ENCODE results near the gene FAM124B. TPM values are rescaled to one million over a fixed set of nuclear protein-coding genes. Genes with fewer than 3 reads are reported as not detected.

The FAM124B gene
- total RNA-seq, 1 donor, result 1.6 TPM

DNA sequence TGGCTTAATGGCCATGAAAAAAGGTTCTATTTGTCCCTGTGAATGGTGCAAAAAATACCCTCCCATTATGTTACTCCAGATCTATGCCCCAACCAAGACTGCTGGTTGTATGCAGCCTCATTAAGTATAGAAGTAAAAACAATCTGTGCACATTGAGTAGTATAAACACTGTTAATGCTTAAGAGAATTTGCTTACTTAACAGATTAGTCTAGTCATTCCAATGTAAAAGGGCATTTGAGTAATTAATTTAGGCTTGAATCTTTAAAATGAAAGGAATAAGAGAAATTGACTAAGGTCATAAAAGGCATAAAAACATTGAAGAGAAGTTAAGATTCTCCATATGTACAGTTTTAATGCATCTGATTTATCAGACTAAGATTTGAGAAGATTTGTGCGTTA lies 51.2 kb downstream of the FAM124B start:
- Histone ChIP-seq H3K4me1 (ENCODE audit: insufficient read depth, low read length) (no peaks in the 10 kb centered on the region), H3K9me3 (ENCODE audit: low read depth, low read length) (no peaks in the 10 kb centered on the region), H3K27me3 (ENCODE audit: insufficient read depth, low read length) (no peaks in the 10 kb centered on the region), H3K4me3 (ENCODE audit: low read length) (no peak overlapping the region)

DNA sequence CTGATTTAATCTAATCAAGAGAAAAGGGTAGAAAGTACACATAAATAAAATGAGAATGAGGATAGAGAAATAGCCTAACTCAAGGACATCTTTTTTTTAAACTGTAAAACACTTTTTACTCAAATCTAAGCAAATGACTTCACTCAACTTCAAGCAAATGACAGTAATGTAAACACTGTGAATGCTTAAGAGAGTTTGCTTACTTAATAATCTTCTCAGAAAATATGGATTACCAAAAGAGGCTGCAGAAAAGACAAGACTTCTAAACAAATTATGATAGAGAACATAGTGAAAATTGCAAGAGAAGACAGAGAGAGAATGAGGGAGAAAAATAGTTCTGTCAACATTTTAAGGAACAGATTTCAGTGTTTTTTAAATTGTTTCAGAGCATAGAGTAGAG lies 52.5 kb downstream of the FAM124B start:
- Histone ChIP-seq H3K9me3 (ENCODE audit: low read depth, low read length) (no peaks in the 10 kb centered on the region), H3K4me1 (ENCODE audit: insufficient read depth, low read length) (no peaks in the 10 kb centered on the region), H3K4me3 (ENCODE audit: low read length) (no peak overlapping the region), H3K27me3 (ENCODE audit: insufficient read depth, low read length) (no peaks in the 10 kb centered on the region)

DNA sequence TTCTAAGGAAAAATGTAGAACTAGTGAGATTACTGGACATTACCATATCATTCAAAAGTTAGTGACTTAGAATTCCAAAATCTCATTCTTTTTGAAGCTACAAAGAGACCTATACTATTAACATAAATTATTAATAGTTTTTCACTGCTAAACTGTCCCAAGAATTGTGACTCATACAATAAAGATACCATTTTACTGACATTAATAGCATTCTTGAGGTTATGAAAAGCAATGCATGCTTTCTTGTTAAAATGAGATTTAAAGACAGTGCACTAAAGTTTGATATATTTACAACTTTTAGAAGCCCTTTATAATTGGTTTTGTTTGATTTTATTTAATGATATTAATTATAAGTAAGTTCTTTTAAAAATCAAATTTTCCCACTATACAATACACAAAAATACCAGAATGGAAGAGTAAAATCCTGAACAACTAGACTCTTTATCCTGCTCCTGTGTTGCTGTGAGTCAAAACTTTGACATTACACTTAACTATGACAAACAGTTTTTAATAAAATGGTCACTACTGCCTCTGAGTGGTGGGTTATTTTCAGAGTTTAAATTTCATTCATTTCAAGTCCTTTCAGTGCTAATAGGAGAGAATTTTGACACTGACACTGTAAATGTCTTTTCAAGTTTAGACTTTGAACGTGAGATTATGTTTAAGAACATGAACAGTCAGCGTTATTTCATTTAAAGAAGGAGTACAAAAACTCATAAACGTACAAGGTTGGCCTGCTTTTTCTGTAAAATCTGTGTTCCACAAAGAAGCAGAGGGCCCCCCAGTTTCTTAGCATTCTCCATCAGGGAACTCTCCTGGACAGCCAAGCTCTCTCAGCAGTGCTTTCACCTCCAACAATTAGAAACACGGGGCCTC lies 54.5 kb downstream of the FAM124B start:
- H3K9me3 ChIP-seq (ENCODE audit: low read depth, low read length), result no peaks in the 10 kb centered on the region
- H3K27me3 ChIP-seq (ENCODE audit: insufficient read depth, low read length), result no peaks in the 10 kb centered on the region
- H3K4me3 ChIP-seq (ENCODE audit: low read length), result no peak overlapping the region
- H3K4me1 ChIP-seq (ENCODE audit: insufficient read depth, low read length), result no peaks in the 10 kb centered on the region

DNA sequence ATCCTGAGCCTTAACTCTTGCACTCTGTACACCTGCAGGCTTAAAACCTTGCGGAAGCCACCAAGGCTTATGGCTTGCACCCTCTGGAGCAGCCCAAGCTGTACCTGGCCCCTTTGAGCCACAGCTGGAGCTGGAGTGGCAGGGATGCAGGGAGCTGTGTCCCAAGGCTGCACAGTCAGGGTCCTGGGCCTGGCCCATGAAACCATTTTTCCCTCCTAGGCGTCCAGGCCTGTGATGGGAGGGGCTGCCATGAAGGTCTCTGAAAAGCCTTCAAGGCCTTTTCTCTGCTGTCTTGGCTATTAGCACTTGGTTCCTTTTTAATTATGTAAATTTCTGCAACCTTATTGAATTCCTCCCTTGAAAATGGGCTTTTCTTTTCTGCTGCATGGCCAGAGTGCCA lies 56.4 kb downstream of the FAM124B start:
- Histone ChIP-seq H3K4me3 (ENCODE audit: low read length) (no peak overlapping the region), H3K27me3 (ENCODE audit: insufficient read depth, low read length) (no peaks in the 10 kb centered on the region), H3K9me3 (ENCODE audit: low read depth, low read length) (no peaks in the 10 kb centered on the region), H3K4me1 (ENCODE audit: insufficient read depth, low read length) (no peaks in the 10 kb centered on the region)

DNA sequence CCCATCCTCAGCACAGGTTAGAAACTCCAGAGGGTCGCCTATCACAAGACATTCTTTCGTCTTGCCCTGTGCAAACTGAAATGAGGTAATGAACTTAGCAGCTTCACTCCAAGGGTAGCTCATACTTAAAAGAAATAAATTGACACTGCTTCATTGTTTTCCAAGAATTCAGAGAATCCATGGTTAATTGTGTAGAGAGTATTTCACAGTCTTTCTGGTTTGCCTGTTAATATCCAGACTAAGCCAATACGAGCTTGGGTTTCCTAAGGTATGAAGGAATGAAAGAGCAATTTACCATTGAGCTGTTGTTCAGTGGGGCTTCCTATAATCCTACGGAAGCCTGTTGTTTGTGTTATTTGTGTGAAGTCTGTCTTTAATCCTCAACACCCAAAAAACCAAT lies 58.7 kb downstream of the FAM124B start:
- Histone ChIP-seq H3K4me1 (ENCODE audit: insufficient read depth, low read length) (no peaks in the 10 kb centered on the region), H3K27me3 (ENCODE audit: insufficient read depth, low read length) (no peaks in the 10 kb centered on the region)

DNA sequence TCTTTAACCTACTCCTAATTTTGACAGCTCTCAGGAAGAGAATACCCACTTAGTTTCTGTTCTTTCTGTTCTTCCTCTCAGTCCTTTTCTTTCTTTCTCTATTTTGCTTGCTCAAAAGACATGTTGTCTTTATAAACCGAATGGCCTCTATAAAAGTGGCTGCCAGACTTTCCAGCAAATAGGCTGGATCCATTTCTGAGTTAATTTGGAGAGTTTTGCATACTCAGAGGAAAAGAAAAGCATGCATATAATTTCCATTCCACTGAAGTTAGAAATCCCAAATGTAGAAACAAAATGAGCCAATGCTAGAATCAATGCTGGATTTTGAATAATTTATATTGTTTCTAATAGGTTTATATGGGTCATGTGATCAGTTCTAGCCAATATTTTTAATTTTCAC lies 65.9 kb downstream of the FAM124B start:
- no peak overlapping the region for H3K4me3 ChIP-seq (ENCODE audit: low read length)
- no peaks in the 10 kb centered on the region for H3K4me1 ChIP-seq (ENCODE audit: insufficient read depth, low read length)
- H3K27me3 ChIP-seq (ENCODE audit: insufficient read depth, low read length), result no peaks in the 10 kb centered on the region
- H3K9me3 ChIP-seq (ENCODE audit: low read depth, low read length), result no peaks in the 10 kb centered on the region

More for the DNA sequence above, 58.7 kb downstream of the FAM124B start:
- no peak overlapping the region for H3K4me3 ChIP-seq (ENCODE audit: low read length)
- no peaks in the 10 kb centered on the region for H3K9me3 ChIP-seq (ENCODE audit: low read depth, low read length)

DNA sequence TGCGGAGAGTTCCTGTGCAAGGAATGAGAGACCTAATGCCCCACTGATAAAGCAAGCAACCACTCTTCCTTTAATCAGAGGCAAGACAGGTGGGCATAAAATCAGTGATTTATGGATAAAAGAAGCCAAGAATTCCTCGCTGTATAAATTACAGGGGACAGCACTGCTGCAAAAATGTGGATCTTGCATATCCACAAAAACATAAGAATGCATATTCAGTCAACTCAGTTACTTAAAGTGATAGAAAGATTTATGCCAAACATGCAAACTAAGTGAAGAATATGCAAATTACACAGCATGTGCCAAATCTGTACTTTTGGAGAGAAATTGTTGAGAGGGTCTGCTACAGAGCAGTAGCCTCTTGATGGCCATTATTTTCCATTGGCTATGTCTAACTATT lies 67.2 kb downstream of the FAM124B start:
- Histone ChIP-seq H3K27me3 (ENCODE audit: insufficient read depth, low read length) (no peaks in the 10 kb centered on the region), H3K4me3 (ENCODE audit: low read length) (no peak overlapping the region), H3K9me3 (ENCODE audit: low read depth, low read length) (no peaks in the 10 kb centered on the region), H3K4me1 (ENCODE audit: insufficient read depth, low read length) (no peaks in the 10 kb centered on the region)

DNA sequence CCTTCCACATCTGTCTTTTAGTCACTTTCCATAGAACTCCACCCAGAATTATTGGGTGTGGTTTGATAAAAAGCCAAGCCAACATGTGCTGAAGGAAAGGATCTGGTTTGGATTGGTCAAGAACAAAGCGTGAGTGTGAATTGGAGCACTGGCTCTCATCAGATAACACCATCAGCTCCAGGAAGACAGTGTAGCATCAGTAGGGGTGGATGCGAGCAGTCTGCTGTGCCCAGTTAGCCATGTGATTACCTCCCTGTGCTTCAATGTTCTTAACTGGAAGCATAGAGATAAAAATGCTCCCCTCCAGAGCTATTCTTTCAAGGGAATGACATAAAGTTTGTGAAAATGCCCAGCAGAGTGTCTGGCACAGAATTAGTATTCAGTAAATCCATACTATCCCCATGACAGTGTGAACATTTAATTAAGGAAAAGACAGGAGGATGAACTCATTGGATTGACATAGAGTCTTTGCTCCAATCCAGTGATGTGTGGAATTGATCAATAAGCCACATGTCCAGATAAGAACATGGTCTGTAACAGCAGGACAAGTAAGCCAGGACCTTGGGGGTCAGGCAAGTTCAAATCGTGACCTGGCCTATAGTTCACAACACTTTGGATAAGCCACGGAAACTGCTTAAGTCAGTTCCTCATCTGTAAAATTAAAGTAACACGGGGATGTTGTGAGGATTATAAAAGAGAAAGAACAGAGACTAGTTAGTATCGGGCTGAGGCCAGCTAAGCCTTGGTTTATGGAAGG lies 68.0 kb downstream of the FAM124B start:
- H3K9me3 ChIP-seq (ENCODE audit: low read depth, low read length), result no peaks in the 10 kb centered on the region
- H3K4me3 ChIP-seq (ENCODE audit: low read length), result no peak overlapping the region
- H3K4me1 ChIP-seq (ENCODE audit: insufficient read depth, low read length), result no peaks in the 10 kb centered on the region
- no peaks in the 10 kb centered on the region for H3K27me3 ChIP-seq (ENCODE audit: insufficient read depth, low read length)

DNA sequence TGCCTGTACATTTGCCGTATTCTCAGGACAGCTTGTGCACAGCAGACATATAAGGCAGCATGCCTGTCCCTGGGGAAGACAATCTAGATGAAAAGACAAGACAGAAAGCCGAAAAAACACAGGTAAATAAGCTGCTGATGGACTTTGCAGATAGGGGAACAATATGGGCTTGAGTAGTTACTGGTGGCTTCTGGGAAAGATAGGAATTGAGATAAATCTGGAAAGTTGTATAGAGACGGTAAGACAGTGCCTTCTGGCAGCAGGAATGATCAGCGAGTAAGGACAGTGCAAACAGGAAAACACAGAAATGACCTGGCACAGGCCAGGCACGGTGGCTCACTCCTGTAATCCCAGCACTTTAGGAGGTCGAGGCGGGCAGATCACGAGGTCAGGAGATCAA lies 70.2 kb downstream of the FAM124B start:
- Histone ChIP-seq H3K27me3 (ENCODE audit: insufficient read depth, low read length) (no peaks in the 10 kb centered on the region), H3K4me1 (ENCODE audit: insufficient read depth, low read length) (no peaks in the 10 kb centered on the region), H3K9me3 (ENCODE audit: low read depth, low read length) (no peaks in the 10 kb centered on the region), H3K4me3 (ENCODE audit: low read length) (no peak overlapping the region)

DNA sequence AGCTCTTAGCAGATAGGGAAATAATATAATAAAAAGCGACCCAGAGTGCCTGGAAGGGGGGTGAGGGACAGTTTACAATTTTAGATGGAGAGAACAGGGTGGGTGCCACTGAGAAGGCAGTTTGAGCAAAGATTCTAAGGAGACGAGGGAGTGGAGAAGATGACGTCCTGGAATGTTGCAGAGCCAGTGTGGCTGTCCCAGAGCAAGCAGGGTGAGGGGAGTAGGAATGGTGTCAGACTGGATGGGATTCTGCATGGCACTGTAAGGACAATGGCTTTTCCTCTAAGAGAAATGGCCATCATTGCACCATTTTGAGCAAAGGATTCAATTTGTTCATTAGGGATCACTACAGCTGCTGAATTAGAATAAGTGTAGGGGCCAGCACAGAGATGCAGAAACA lies 73.1 kb downstream of the FAM124B start:
- Histone ChIP-seq H3K9me3 (ENCODE audit: low read depth, low read length) (no peaks in the 10 kb centered on the region), H3K27me3 (ENCODE audit: insufficient read depth, low read length) (no peaks in the 10 kb centered on the region), H3K4me1 (ENCODE audit: insufficient read depth, low read length) (no peaks in the 10 kb centered on the region), H3K4me3 (ENCODE audit: low read length) (no peak overlapping the region)

Other genes with a start within 250 kb of the FAM124B start
- gene CUL3, start 183.3 kb upstream of the FAM124B start, total RNA-seq, result 108 TPM